Measurements from ENCODE around the gene GSC2. TPM values are rescaled to one million over a fixed set of nuclear protein-coding genes. Genes with fewer than 3 reads are reported as not detected.

Gene GSC2
- total RNA-seq, 1 donor from 2014 or later: not detected

- DNase-seq: no peak
These were observed 17.2 kb downstream of the GSC2 start for GRCh38 chr22:19132693-19133400.

- DNase-seq: no peak
These were observed 17.9 kb downstream of the GSC2 start for GRCh38 chr22:19132153-19132552.

GRCh38 chr22:19131685-19132015 lies 18.4 kb downstream of the GSC2 start:
- DNase-seq: no peak

DNA sequence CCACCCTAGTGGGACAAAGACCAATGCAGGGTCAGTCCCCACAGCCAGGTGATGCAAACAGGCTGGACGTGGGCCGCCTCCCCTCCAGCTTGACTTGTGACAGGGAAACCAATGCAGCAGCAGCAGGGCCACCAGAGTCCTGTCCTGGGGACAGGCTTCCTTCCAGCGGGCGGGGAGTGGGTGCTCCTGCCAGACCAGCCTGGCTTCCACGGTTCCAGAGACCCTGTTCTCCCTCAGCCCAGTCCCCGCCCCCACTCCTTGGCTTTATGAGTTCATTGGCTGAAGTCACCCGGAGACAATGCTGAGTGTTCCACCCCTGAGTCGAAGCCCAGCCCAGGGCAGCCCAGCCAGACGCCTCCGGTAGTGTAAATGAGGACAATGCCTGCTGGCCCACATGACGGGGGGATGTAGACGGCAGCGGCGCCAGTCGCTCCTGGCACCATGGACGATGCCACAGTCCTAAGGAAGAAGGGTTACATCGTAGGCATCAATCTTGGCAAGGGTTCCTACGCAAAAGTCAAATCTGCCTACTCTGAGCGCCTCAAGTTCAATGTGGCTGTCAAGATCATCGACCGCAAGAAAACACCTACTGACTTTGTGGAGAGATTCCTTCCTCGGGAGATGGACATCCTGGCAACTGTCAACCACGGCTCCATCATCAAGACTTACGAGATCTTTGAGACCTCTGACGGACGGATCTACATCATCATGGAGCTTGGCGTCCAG lies 19.0 kb downstream of the GSC2 start, which contains the start of gene TSSK2:
Gene TSSK2 (plus strand): TSS at position 350 of the 726 bp plus-strand sequence. CDS start 92 bp downstream, at position 442.
- DNase-seq: no peak

DNA sequence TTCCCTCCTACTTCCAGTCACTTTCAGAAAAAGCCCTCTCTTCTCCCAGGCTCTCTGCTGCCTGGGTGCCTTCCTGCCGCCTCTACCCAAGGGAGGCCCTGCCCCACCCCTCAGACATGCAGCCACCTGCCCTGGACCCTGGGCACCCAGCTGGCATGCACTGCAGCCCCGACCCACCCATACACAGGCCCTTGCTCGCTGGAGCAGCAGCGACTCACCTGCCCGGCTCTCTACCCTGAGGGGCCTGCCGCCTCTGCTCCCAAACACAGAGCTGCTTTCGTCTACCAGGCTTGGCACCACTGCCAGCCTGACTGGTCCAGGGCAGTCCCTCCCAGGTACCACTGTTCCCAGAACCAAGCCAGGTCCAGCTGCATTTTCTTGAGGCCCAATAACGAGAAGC lies 20.2 kb downstream of the GSC2 start:
- DNase-seq: no peak

GRCh38 chr22:19128946-19129727 lies 21.0 kb downstream of the GSC2 start:
- DNase-seq: no peak

GRCh38 chr22:19128009-19128401 lies 22.1 kb downstream of the GSC2 start:
- DNase-seq: no peak

GRCh38 chr22:19127329-19128008 lies 22.6 kb downstream of the GSC2 start:
- no peak for DNase-seq

DNA sequence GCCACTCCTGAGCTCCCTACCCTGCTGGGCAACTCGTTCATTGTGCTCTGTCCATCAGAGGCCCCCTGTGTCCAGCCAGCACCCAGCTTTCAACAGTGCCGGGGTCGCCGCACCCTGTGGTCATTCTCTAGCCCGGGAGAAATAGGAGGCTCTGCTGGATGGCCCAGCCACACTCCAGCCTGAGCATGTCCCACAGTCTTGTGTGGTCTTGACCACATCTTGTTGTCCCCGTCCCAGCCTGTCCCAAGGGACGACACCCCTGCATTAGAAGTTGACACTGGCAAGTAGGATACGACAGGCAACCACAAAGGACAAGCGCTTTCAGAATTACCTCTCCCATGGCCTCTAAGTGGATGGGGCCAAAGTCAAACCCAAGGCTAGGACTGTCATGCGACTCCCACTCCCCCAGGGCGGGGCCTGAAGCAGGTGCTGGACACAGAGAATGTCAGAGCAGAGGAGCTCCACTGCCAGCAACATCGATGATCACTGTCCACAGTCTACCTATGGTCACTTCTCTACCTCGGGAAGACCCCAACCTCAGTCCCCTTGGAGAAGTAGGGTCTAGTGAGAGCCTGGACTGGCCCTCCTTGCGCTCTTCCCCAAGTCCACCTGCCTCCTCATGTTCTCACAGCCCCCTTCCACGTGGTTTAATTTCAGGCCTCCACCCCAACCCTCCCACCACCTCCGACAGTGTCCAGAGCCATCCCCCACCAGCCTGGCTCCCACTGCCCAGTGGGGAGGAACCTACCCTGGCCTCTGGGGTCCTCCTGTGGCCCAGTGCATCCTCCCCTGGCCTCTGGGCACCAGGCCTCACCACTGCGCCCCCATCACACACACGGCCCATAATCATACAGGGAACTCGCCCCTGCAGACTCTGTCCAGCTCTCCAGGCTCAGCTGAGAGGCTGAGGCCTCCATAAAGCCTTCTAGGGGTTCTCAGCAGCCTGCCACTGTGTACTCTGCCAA lies 23.5 kb downstream of the GSC2 start:
- no peak for DNase-seq

GRCh38 chr22:19125474-19126308 lies 24.4 kb downstream of the GSC2 start:
- DNase-seq: no peak

- no peak for DNase-seq
These were observed 25.1 kb downstream of the GSC2 start for GRCh38 chr22:19125011-19125410.

GRCh38 chr22:19124377-19124776 lies 25.7 kb downstream of the GSC2 start:
- no peak for DNase-seq

- no peak for DNase-seq
These were observed 26.2 kb downstream of the GSC2 start for GRCh38 chr22:19123936-19124335.

GRCh38 chr22:19122752-19123492 lies 27.2 kb downstream of the GSC2 start:
- DNase-seq: peak; percentile 46

DNA sequence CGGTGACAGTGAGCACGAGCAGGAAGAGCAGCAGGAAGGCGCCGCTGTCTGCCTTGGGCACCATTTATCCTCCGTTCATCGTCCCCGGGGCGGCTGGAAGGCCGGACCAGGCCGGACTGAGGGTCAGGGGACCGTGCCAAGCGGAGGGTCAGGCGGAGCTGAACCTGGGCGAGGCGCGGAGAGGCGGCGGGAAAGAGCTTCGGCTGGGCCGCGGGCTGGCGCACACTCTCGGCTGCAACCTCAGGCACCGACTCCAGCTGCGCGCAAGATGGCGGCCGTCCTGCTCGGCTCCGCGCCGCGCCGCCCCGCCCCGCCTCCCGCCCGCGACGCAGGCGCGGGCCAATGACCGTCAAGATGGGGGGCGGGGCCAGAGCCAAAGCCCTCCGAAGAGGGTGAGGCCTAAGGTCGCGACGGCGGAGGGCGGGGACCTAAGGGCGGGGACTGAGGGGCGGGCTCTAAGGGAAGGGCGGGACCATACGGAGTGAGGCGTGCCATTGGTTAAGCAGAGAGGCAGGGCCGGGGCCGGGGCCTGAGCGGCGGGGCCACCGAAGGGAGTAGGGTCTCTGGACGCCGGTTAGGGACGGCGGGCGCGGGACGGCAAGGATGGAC lies 27.8 kb downstream of the GSC2 start, which contains the start of gene DGCR2:
Gene DGCR2 (minus strand): TSS at position 270 of the 609 bp plus-strand sequence. CDS start 206 bp downstream, at position 64.
- DNase-seq: peak; percentile 97

GRCh38 chr22:19121631-19122142 lies 28.4 kb downstream of the GSC2 start:
- DNase-seq: peak; percentile 54

- DNase-seq: peak; percentile 37
These were observed 29.1 kb downstream of the GSC2 start for GRCh38 chr22:19120829-19121630.

GRCh38 chr22:19119949-19120348 lies 30.1 kb downstream of the GSC2 start:
- no peak for DNase-seq
